Amygdala (tissue), 56 donors: Measurements from ENCODE around the gene HPCAL4.
A peak's percentile ranks its signal among the peaks of the same experiment; 100 is the strongest.

Source experiments
- DNase-seq, 56 donors: peaks; one replicate each; lab custom pipeline; 2025; lab: John Stamatoyannopoulos, UW

Gene HPCAL4

GRCh38 chr1:39679821-39680220 is 11.4 kb downstream of the HPCAL4 start:
- DNase-seq = no peak

DNA sequence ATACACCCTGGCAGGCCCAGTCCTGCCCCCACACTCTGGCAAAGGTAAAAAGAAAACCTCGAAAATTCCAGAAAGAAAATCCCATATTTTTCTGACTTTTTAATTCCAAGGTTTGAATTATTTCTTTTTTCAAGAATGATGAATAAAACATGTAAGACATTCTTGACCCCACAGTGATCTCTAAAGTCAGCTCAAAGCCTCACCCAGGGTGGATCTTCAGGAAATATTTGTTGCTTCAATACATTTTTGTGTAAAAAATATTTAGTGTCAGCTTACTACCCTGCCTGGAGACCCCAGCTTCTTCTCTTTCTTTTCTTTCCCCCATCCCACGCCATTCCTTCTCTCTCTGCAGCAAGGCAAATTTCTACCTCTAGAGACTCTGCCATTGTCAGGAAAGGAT is 12.3 kb downstream of the HPCAL4 start:
- no peak for DNase-seq

- DNase-seq = no peak
Observed at GRCh38 chr1:39677645-39678044, 13.6 kb downstream of the HPCAL4 start.

GRCh38 chr1:39676948-39677548 is 14.2 kb downstream of the HPCAL4 start:
- no peak for DNase-seq

DNA sequence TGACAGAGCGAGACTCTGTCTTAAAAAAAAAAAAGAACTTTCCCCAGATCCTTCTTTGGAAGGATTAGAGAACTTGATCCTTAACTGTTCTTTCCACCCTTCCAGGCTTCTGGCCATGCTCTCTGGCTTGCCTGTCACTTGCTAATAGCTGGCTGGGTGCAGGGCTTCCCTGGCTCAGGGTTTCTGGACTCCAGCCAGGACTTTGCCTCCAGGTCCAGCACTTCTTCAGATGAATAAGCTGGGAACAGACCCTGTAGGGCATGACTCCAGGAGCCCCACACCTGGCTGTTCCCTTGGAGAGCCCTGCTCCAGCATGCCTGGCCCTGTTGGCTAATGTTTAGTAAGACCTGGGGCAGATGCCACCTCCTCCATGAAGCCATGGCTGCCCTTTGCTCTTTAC is 16.0 kb downstream of the HPCAL4 start:
- peak in 4 of 56 donors; percentile 11 to 36 (median 21) for DNase-seq

DNA sequence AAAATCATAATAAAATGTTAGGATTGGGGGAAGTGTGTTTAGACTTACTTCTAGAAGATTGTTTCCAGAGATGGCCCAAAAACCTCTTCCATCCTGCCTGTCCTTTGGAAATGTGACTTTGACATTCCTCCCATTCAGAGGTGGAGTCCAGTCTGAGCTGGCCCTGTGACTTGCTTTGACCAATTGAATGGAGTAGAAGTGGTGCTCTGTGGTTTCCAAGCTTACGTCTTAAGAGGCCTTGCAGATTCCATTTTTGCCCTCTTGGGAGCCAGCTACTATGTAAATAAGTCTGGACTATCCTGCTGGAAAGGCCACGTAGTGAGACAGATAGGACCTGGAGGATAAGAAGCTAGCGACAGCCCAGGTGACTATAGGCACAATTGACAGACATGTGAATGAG is 18.0 kb downstream of the HPCAL4 start:
- no peak for DNase-seq

DNA sequence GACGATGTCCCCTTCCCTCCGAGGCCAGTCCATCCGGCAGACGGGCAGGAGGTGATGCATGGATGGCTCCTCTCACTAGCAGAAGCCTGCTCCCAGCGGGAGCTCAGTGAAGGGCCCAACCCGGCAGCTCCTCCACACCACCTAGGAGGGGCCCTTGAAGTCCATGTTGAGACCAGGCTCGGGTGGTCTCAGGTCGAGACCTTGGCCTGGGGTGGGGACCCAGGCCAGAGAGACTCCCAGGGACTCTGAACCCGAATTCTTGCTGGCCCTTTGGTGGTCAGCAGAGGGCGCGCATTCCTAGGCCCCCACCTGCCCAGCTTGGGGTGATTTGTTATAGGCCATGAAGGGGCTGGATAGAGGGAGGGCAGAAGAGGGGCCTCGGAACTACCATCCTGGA is 18.7 kb downstream of the HPCAL4 start:
- DNase-seq = peak in 3 of 56 donors; percentile 21 to 37 (median 22)

GRCh38 chr1:39671793-39672550 is 19.3 kb downstream of the HPCAL4 start, which contains the start of gene NT5C1A:
NT5C1A (minus strand) TSS chr1:39672107; CDS start chr1:39672038, 69 bp downstream.
- peak in 23 of 56 donors; percentile 9 to 66 (median 34) for DNase-seq

- peak in 30 of 56 donors; percentile 12 to 66 (median 36) for DNase-seq
Observed at GRCh38 chr1:39671433-39671792, 19.8 kb downstream of the HPCAL4 start.

GRCh38 chr1:39670689-39671088 is 20.5 kb downstream of the HPCAL4 start:
- no peak for DNase-seq

GRCh38 chr1:39668894-39669293 is 22.3 kb downstream of the HPCAL4 start:
- DNase-seq = no peak

DNA sequence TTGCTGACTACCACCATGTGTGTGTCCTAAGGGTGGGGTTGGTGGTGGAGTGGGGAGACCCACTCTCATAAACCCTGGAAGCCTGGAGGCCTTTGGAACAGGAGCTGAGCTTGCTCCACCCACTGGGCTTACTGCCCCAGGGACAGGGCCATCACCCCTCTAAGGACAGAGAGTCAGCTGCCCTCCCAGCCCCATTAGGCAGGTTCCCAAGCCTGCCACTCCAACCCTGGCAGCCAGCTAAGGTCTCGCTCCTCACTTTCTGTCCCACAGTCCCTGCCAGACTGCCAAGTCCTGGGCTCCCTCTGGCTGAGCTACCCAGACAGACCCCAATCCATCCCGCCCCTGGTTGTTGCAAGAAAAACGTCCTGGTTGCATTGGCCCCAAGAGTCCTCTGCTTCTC is 23.1 kb downstream of the HPCAL4 start:
- peak in 16 of 56 donors; percentile 7 to 53 (median 25) for DNase-seq

- DNase-seq = no peak
Observed at GRCh38 chr1:39666772-39667171, 24.5 kb downstream of the HPCAL4 start.

- no peak for DNase-seq
Observed at GRCh38 chr1:39663559-39663958, 27.7 kb downstream of the HPCAL4 start.

GRCh38 chr1:39662861-39663260 is 28.4 kb downstream of the HPCAL4 start:
- DNase-seq = no peak

DNA sequence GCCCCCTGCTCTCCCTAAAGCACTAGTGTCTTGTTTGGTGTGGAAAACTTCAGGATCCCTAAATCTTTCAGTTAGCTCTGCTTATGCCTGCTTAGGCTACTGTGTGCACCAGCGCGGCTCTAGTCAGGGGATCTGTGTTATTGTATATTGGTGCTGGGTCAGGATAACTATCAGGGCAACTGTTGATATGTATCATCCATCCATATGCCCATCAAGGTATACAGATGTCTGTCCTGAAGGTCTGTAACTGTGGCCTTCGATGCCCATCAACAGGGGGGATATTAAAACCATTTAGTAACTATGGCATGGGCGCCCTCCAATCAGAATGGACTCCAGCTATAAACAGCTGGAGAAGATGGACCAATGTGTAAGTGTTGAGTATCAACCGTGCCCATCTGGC is 31.7 kb downstream of the HPCAL4 start:
- no peak for DNase-seq

DNA sequence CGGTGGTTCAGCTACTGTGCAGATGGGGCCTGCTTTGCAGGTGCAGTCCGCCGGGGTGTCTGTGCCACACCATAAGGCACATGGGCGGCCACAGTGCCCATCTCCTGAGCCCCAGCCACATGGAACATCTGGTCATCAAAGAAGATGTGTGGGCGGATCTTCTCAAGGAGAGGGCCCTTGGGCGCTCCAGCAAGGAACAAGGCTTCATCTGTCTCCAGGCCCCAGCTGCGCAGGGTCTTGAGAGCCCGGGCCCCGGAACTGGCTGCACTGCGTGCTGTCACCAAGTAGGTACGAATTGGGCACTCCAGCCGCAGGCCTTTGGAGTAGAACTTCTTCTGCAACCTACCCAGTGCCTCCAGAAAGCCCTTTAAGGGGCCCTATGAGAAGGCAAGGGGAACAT is 32.1 kb downstream of the HPCAL4 start:
- DNase-seq = no peak

- DNase-seq = peak in 31 of 56 donors; percentile 3 to 64 (median 23)
Observed at GRCh38 chr1:39657923-39658485, 33.2 kb downstream of the HPCAL4 start.

DNA sequence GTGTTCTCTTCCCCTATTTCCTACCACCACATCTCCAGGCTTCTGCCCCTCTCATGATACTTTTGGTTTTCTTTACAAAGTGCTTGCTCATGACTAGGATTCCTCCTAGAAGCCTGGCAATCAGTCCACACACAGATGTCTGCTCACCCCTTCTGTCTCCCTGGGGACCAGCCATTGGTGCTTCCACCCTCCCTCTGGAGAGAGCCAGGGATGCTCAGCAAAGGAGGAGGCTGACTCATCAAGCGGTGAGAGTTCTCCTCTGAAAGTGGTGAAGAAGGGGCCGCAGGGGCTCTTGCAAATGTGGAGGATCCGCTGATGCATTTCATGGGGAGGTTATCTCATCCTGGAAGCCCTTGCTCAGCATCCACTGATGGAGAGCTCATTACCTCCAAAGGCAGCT is 33.8 kb downstream of the HPCAL4 start:
- peak in 5 of 56 donors; percentile 15 to 36 (median 23) for DNase-seq

DNA sequence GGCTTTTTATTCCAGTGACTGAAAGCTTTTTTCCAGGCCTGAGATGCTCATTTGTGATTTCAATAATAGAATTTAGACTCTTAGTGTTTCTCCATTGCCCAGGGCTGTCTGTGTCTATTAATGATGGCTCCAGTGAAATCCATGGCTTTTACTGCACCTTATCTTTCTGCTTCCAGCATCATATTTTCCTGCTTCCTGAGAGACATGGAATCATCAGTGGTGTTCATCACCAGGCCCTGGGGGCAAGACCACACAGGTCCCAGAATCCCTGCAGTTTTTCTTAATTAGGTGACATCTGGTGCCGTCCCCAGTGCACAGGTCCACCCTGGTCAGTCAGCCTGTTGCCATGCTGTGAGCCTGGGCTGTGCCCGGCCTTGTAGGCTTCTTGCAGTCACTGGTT is 34.8 kb downstream of the HPCAL4 start:
- DNase-seq = no peak

- DNase-seq = peak in 2 of 56 donors; percentile 10 to 17
Observed at GRCh38 chr1:39655578-39656268, 35.5 kb downstream of the HPCAL4 start.
